ENCODE measurements around the gene TDG. TPM values are rescaled to one million over a fixed set of nuclear protein-coding genes. Genes with fewer than 3 reads are reported as not detected.
A peak's percentile ranks its signal among the peaks of the same experiment; 100 is the strongest.

The TDG gene
- total and polyA plus RNA-seq, 8 donors, result 5.8 to 13.8 (median 9.3) TPM

DNA sequence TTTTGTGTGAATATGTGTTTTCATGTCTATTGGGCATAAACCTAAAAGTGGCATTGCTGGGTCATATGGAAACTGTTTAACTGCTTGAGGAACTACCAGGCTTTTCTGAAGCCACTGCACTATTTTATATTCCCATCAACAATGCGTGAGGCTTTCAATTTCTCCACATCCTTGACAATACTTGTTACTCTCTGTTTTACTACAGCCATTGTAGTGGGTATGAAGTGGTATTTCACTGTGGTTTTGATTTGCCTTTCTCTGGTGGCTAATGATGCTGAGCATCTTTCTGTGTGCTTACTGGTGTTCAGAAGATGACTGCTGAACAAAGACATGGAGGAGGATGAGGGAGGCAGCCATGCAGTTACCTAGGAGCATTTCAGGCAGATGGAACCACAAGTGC, 13.2 kb upstream of the TDG start:
- ATAC-seq (no peak), FAIRE-seq (no peak), DNase-seq (no peak)
- intact Hi-C loops (cut with DNase I), result no loop called here
- H3K27me3 ChIP-seq, result no peaks in the 10 kb centered on the region
- no peaks in the 10 kb centered on the region for H3K9me3 ChIP-seq
- H3K27ac ChIP-seq, result no peak overlapping the region
- peaks cover 8 to 14% (median 12%) of the 10 kb centered on the region in 3 donors for H3K4me1 ChIP-seq
- 49 to 55% methylated on average over 1 of the region's 1 CpG for WGBS, 2 donors
- TF ChIP-seq, protein P1, sequence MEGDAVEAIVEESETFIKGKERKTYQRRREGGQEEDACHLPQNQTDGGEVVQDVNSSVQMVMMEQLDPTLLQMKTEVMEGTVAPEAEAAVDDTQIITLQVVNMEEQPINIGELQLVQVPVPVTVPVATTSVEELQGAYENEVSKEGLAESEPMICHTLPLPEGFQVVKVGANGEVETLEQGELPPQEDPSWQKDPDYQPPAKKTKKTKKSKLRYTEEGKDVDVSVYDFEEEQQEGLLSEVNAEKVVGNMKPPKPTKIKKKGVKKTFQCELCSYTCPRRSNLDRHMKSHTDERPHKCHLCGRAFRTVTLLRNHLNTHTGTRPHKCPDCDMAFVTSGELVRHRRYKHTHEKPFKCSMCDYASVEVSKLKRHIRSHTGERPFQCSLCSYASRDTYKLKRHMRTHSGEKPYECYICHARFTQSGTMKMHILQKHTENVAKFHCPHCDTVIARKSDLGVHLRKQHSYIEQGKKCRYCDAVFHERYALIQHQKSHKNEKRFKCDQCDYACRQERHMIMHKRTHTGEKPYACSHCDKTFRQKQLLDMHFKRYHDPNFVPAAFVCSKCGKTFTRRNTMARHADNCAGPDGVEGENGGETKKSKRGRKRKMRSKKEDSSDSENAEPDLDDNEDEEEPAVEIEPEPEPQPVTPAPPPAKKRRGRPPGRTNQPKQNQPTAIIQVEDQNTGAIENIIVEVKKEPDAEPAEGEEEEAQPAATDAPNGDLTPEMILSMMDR (IDR thresholded peaks at IDR 0.05), result no peak
- H3K36me3 ChIP-seq, result peaks cover 0 to 41% (median 18%) of the 10 kb centered on the region in 3 donors
- no peak overlapping the region for H3K4me3 ChIP-seq

DNA sequence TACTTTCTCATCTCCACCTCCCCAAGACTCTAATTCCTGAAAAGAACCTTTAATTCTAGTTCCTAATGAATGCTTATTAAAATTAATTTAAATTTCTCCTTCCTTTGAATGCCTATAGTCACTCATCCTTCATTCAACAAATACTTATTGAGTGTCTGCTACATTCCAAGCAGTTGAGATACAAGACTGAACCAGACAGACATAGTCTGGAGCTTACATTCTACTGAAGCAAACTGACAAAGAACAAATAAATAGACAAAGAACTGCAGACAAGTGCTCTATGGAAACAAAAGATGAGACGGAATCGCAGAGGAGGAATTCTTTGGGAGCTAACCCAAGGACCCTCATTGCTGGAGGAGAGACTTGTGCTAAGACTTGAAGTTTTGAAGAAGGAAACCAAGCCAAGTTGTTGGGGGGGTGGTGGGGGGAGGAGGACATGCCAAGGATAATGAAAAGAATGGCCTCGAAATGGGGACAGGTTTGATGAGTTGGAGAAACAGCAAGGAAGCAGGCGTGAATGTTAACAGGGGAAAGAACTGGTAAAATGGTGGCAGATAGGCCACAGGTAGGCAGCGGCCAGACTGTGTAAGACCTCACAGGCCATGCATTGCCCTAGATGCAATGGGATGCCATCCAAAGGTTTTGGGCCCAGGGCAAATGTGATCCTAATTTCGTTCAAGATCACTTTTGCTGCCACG, 9.7 kb upstream of the TDG start:
- H3K27ac ChIP-seq, result peak overlapping the region in 3 of 4 donors; percentile 71 to 92 (median 91)
- ATAC-seq, result peak in 3 of 4 donors; percentile 0 to 16 (median 10)
- intact Hi-C loops (cut with DNase I), result no loop called here

DNA sequence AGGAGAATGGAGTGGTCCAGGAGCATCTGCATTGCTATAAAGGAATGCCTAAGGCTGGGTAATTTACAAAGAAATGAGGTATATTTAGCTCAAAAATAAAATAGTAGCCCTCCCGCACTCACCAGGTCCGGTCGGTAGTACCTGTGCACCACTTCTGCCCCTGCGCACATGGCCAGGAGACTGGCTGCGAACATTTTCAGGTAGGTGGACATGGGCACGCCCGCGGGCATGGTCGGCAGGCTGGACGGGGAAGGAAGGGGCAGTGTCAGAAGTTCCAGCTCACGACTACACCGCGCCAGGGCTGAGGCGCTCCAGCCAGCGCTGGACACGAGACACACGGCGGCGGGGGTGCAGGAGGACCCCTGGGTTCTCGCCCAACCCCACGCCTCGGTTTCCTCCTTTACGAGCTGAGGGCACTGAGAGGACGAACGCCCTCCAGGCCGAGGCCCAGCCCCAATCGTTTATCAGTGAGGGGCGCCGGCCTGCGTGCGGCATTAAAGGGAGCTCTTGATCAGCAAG, 9.1 kb upstream of the TDG start:
- Histone ChIP-seq H3K27me3 (no peaks in the 10 kb centered on the region), H3K27ac (peak overlapping the region; percentile 70 to 92 (median 81)), H3K9me3 (no peaks in the 10 kb centered on the region), H3K4me3 (peak overlapping the region; percentile 74 to 88 (median 81)), H3K36me3 (peaks cover 0 to 3% (median 0%) of the 10 kb centered on the region in 3 donors), H3K4me1 (peaks cover 8 to 14% (median 12%) of the 10 kb centered on the region in 3 donors)
- intact Hi-C loops (cut with DNase I), result no loop called here
- DNase-seq (no peak), ATAC-seq (peak; percentile 45 to 72 (median 64)), FAIRE-seq (no peak)
- TF ChIP-seq, protein P1 (IDR thresholded peaks at IDR 0.05), result no peak
- WGBS, 2 donors, result 0 to 1% methylated on average over 25 to 31 of the region's 31 CpGs

More for the DNA sequence above, 9.7 kb upstream of the TDG start:
- H3K4me1 ChIP-seq, result peaks cover 8 to 14% (median 12%) of the 10 kb centered on the region in 3 donors
- TF ChIP-seq, protein P1 (IDR thresholded peaks at IDR 0.05), result no peak
- peak overlapping the region; percentile 74 to 88 (median 81) for H3K4me3 ChIP-seq
- no peak for DNase-seq
- no peaks in the 10 kb centered on the region for H3K9me3 ChIP-seq
- H3K36me3 ChIP-seq, result peaks cover 0 to 9% (median 0%) of the 10 kb centered on the region in 3 donors
- FAIRE-seq, result no peak
- H3K27me3 ChIP-seq, result no peaks in the 10 kb centered on the region
- 10 to 23% methylated on average over 7 of the region's 7 CpGs for WGBS, 2 donors

DNA sequence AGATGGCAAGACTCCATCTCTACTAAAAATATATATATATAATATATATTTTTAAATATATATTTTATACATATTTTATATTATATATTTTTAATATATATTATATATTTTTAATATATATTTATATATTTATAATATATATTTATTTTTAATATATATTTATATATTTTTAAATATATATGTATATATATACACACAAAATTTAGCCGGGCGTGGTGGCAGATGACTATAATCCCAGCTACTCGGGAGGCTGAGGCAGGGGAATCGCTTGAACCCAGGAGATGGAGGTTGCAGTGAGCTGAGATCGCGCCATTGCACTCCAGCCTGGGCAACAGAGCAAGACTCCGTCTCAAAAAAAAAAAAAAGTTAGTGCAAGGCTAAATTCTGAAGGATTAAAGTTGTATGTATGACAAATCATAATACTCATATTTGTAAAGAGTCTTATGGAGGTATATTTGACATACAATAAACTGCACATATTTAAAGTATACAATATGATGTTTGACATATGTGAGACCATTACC, 7.7 kb upstream of the TDG start:
- Histone ChIP-seq H3K36me3 (no peaks in the 10 kb centered on the region), H3K4me1 (peaks cover 8 to 14% (median 12%) of the 10 kb centered on the region in 3 donors), H3K9me3 (no peaks in the 10 kb centered on the region), H3K27me3 (no peaks in the 10 kb centered on the region), H3K27ac (peak overlapping the region; percentile 70 to 92 (median 81)), H3K4me3 (peak overlapping the region in 2 of 4 donors; percentile 74 to 82)
- FAIRE-seq (peak; percentile 45), DNase-seq (no peak), ATAC-seq (no peak)
- TF ChIP-seq, protein P1 (IDR thresholded peaks at IDR 0.05), result no peak
- intact Hi-C loops (cut with DNase I), result no loop called here
- 83 to 90% methylated on average over 7 of the region's 7 CpGs for WGBS, 2 donors

Data from pancreas (tissue), 10 donors.